GM21825 (cell line): ENCODE data around the gene EFCAB6.

Experiments used
- ATAC-seq: cut with Tn5 transposase; IDR thresholded peaks from one replicate; pipeline ENCODE4 v1.9.1; 2021; ENCODE audit warnings: mild to moderate bottlenecking, moderate library complexity; ENCODE audit not compliant: unreplicated experiment

The EFCAB6 gene

GRCh38 chr22:43488031-43488866 lies 323.9 kb downstream of the EFCAB6 start:
- ATAC-seq: no peak

DNA sequence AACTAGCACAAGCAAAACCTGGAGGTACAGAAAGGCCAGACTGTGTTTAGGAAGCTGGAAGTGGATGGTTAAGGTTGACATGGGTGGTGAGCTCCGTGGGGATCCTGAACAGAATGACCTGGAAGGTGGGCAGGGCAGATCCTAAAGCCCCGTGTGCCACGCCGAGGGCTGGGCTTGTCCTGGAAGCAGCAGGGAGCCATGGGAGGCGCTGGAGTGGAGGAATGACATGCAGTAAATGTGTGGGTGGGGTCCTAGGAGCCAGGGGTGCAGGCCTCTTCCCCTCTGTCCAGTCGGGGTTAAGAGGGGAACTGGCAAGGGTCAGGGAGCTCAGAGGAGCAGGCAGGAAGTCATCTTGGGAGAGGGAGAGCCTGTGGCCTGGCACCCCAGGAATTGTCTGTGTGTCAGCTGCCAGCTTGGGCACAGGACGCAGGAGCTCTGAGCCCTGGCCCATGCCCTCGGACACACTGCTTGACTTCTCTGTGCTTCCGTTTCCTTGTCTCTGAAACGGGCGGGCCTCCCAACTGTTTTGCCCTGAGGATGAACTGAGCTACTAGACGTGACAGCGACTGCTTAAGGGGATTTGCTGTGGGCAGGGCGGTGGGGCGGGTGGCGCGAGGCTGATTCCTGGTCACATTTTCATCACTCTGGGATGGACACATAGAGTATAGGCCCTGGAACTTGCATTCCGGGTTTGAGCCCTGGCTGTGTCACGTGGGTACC lies 324.6 kb downstream of the EFCAB6 start:
- no peak for ATAC-seq

GRCh38 chr22:43485502-43486089 lies 326.5 kb downstream of the EFCAB6 start:
- no peak for ATAC-seq

- ATAC-seq: no peak
Observed at GRCh38 chr22:43484227-43484626, 327.9 kb downstream of the EFCAB6 start.

DNA sequence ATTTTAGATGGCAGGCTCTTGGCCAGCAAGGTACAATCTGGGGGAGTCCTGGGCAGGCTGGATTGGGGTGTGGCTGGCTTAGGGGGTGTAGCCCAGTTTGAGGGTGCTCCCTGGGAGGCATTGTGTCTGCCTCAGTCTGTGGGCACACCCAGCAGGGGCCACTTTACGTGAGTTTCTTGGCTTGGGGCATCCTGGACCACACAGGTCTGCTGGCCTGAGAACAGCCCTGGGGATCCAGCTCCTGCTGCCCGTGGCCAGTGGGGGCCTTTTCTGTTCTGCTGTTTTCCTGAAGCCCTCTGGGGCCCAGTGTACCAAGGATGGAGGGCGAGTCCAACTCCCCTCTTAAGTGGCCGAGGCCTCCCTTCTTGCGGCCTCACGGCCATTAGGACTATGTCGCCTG lies 328.4 kb downstream of the EFCAB6 start:
- ATAC-seq: no peak

GRCh38 chr22:43483266-43483665 lies 328.8 kb downstream of the EFCAB6 start:
- ATAC-seq: no peak

DNA sequence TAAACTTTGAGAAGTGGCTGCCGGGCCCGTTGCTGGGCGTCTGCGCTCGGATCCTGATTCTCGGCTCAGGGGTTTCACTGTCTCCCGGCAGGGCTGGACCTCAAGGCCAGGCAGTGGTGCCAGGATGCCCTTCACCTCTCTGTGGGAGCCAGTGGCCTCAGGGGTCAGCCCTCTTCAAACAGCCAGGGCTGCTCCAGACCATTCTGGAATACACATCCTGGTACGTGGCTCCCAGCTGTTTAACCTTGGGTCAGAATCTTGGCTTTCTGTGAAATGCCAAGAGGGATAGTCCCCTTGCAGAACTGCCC lies 329.8 kb downstream of the EFCAB6 start:
- ATAC-seq: no peak

DNA sequence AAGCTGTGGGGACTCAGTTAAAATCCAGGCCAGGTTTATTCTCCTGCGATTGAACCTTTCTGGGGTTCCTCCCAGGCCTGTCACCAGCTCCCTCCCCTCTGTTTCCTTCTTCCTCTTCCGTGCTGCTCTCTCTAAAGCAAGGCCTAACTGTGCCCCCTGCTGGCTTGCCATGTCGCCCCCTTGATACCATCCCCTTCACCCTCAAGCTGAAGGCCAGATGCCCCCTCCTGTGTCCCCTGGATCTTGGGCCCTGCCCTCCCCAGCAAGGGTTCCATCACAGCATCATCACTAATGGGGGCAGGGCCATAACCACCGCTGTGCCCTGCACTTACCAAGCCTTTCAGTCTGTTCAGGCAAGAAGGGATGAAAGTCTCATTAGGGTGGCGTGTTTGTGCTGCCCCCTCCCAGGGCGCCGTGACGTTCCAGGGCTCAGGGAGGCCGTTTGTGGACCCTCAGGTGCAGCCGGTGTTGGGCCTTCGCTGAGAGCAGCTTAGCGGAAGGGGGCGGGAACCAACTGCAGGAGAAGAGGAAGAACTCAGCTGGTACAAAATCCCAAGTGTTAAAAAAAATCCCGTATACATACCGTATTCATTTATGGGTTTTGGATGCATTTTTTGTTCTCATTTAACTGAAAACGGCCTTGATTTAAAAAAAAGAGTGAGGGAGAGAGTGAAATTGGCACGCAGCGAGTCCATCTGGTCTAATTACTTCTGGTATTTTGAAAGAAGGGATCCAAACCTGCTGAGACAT lies 330.4 kb downstream of the EFCAB6 start:
- no peak for ATAC-seq

DNA sequence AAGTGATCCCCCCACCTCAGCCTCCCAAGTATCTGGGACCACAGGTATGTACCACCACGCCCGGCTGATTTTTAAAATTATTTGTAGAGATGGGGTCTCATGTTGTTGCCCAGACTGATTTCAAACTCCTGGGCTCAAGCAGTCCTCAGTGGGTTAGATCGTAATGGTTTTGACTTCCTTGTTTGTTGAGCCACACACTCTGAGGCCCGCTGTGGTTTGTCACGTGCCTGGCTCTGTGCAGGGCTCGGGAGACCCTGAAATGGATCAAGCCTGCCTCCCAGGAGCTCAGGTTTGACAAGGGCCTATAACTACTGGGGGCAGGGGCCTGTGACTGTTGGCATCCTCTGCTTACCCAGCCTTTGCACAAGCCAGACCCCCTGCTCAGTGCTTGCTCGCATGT lies 332.1 kb downstream of the EFCAB6 start:
- ATAC-seq: no peak

- ATAC-seq: no peak
Observed at GRCh38 chr22:43479301-43479950, 332.7 kb downstream of the EFCAB6 start.
